Stimulated activated naive CD4-positive, alpha-beta T cell treated with Interleukin-2 at 50 U/mL for 16 hours (primary cell): ENCODE results near the gene CRADD.
A peak's percentile ranks its signal among the peaks of the same experiment; 100 is the strongest.
"Not testable (repeated sequence)": the region's sequence is repeated elsewhere in the genome, so short reads cannot be mapped to it uniquely, and the experiment has no call there.

Experiments
- DNase-seq: peaks from one replicate; lab custom pipeline; 2025; lab: John Stamatoyannopoulos, UW

The CRADD gene

DNA sequence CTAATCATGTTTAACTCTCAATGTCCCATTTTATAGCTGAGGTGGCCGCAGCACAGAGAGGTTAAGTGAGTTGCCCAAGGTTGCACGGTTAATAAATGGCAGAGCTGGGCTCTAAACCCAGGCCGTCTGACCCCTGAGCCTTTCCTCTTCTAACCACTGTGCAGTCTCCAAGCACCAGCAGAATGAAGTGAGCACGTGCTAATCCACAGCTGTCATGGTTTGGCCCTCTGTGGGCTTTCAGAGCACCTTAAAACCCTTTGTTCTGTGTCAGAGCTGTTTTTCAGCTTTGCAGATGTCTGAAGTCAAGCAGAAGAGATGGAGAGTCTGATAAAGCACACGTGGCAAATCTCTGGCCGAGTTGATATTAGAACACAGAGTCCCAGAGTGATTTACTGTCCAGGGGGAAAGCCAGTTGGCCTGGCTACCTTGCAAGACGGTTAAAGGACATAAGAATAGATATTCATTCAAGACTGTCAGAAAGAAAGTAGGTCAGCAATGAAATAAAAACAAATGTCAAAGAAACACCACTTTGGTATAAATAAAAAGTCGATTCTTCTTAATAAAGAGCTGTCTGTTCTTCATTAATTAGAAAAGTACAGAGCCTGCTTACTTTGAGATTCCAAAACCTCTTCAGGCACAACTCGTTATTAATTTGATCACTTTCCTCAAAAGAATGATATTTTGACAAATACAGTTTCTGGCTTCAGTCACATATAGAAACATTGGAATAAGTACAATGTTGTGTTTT lies 107.3 kb downstream of the CRADD start:
- DNase-seq = no peak

DNA sequence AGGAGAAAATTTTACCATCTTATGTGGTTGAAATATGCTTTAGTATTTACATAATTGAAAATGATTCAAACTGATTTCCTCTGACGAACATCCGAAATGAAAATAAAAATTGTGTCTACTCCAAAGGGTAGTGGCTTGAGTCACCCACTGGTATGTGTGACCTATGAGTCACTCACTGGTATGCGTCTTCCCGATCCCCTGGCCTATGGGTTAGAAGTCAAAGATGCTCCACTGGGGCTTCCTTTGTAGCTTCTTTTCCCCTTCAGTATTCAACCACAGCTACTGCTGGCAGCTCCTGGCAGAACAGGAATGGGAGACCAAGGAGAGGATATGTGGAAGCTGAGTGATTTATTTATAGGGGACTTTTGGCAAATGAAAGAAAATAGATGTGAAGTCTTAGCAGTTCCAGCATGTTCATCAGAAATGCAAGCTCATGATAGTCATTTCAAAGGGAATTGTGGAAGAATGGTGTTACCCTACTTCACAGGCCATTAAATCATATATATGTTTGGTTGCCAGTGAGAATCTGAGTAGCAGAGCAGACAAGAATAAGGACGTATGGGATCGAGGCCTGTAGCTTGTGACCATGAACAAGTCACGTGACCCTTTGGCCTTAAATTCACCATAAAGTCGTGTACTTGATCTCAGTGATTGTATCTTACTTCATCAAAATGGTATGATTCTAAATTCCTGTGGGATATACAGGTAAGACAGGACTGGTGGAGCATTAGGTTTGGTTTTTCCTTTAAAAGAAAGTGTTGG lies 108.3 kb downstream of the CRADD start:
- peak; percentile 53 for DNase-seq

DNA sequence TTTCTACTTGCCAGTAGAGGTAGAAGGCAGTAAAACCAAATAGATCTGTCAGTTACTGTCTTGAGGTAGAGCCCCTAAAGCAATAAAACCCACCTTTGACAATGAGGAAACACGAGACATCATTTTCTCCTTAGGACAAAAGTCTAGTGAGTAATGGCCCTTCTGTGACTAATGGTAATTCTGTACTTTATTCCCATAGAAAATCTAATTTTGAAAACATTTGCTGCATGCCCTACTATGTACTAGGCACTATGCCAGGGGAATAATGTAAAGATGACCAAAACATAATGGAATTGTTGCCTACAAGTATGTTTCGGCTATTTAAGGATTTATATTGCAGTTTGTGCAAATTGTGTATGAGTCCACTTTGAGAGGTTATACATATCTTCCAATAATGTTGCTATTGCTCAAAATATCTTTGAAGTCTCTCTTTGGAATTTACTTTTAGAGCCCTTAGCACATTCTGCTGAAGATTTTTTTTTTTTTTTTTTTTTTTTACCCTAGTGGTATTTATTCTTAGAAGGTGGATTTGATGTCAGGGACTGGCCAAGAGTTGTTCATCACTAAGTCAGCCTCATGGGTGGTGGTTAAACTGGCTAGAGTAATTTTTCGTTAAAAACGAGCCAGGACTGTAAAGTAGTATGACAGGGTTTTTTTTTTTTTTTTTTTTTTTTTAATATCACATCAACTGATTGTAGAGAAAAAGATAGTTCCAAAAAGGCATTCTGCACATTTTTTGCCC lies 109.7 kb downstream of the CRADD start:
- no peak for DNase-seq

DNA sequence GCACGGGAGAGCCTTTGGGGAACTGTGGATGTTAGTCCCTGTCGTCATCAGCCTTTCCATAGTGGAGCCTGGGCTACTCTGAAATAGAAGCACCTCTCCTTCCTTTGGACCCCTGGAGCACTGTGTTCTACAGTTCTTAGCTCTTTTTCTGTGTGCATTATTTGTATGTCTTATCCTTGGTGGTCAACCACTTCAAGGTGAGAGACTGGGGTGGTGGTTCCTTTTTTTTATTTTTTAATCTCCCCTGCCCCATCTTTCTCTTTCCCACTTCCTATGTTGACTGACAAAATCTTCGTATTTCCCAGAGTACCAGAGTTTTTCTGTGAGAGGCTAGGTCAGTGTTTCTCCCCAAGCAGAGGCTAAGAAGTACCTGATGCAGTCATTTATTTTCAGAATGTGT lies 111.7 kb downstream of the CRADD start:
- DNase-seq = no peak

DNA sequence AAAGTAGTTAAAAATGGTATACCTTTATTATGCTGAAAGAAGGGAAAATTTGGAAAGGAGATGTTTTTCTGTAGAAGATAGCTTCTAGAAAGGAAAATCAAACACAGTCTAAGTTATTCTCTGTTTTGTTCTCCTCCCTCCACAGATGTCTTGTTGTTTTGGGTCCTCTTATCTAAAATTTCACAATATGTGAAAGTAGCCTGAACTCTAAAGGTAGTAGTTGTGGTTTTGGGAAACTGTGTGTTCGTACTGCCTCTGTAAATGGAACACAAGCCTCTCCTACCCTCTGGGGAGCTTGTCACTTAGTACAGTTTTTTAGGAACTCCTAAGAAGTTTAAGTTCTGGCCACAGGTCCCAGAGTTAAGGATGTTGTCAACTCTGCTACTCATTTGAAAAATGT lies 112.6 kb downstream of the CRADD start:
- DNase-seq = no peak

DNA sequence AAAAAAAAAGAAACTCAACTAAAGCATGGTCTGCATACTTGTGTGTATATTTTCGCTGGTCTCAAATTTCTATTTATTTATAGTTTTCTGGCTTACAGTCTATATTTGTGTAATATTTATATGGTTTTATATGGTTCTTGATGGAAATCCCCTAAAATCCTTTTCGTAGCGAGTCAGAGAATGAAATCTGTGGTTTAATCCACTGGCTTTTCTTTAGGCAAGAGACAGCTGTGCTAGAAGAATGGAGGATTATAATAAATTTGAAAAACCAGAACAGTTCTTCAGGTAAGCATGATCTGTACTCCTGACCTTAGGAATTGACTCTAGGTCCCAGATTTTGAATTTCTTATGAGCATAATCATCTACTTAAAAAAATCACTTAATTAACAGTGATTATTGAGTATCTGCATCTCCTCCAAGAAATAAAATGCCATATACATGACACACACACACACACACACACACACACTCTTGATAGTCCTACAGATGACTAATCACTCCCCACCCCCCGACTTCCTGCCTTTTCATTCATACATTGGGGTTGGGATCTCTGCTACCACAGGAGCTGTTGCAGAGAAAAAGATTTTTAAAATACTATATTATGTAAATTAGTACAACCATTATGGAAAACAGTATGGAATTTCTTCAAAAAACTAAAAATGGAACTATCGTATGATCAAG lies 113.4 kb downstream of the CRADD start:
- peak; percentile 14 for DNase-seq

DNA sequence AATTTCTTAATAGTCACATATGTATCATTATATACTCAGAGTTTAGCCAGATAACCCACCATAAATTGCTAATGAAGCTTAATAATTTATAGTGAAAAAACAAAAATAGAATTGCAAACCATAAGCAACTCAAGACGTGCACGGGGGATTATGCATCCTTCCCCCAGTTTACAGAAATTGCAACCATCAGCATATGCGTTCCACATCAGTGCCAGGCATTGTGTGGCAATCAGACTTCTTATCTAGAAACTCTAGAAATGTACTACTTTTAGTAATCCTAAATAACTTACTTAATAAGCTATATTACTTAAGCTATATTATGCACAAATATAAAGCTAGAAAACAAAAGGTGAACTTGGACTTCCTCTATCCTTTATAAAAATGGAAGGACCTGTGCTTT lies 115.8 kb downstream of the CRADD start:
- DNase-seq = no peak

DNA sequence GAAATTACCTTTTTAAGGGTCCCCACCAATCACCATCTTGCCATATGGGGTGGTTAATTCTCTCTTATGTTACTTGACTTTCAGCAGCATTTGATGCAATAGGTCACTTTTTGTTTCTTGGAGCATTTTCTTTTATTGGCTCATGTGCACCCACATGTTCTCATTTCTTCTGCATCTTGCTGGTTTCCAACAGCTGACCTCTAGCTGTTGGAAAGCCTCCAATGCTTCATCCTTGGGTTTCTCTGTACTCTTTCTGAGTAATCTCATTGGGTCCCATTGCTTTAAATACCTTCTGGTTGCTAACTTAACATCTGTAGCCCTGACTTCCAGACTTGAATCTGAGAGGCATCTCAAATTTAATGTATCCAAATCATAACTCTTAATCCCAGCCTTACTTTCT lies 116.8 kb downstream of the CRADD start:
- no peak for DNase-seq

DNA sequence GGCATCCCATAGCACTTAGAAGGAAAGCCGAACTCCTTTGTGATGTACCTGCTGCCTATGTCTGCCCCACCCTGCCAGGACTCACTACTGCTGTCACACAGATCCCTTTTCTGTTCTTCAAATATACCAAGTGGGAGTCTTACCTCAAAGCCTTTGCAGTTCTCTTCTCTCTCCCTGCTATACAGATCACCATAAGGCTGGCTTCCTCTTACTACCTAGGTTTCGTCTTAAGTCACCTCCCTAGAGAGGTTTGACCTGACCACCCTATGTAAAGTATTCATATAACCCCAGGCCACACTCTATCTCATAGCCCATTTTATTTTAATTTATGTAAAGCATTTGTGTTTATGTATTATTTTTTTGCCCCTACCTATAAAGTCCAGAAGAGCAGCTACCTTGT lies 117.6 kb downstream of the CRADD start:
- no peak for DNase-seq

DNA sequence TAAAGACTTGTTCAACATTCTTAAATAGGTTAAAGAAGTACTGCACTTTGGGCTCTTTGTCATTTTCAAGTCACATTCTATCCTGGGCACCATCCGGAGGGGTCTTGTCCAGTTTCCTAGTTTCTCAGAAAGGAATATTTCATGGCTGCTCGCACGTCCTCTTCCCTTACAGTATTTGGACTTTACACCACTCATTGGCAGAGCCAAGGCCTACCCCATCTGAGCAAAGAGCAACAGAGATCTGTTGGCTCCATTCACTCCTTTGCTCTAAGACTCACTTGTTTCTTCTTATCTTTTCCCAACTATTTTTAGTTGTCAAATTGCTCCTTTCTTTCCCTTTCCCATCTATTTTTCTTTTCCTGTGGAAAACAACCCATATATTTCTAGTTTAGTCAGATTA lies 118.2 kb downstream of the CRADD start:
- DNase-seq = no peak

DNA sequence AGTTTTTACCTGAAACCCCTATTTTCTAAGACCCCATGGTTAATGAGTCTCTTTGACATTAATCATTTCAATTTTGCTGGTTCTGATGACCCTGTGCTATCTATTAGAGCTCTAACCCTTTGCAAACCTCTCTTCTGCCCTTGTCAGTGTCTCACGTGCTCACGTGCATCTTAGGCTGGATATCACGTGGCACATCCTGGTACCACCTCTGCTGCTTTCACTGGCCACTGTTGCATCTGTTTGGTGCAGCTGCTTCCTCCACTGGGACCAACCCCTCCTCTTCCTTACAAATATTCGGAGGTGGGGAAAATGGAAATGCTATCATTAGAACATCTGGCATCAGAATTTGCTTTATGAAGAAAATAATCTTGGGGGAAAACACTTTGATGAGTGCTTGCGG lies 119.6 kb downstream of the CRADD start:
- no peak for DNase-seq

DNA sequence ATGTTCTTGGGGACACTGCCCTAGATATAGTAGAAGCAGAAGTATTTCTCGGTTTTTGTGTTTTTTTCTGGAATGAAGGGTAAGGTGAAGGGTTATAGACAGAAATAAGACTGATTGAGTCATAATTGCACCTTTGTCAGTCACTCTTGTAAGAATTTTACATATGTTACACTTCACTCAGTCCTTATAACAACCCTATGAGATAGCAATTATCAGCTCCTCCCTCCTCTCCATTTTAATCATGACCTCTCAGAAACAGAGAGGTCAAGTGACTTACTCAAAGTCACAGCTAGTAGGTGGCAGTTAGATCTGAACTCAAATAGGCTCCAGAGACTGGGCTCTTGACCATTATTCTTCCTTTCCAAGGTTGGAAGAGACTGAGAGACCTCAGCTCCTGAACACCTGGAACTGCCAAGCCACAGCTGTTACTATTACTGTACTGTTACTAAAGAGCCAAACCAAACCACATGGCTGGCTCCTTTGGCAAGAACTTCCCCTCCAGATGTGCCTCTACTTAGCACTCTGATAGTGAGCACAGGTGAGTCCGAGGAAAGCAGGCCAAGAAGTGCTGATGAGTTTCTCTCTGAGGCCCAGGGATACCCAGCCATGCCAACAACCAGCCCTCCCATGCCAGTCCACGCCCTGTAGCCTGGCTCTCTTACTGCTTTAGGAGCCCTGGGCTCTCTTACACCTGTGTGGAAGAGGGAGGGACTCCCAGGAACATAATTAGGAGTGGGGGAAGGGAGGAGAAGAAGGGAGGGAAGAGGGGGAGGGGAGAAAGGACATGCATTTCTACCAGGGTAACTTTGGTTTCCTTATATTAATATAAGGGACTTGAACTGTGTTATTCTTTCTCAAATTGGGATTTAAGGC lies 121.3 kb downstream of the CRADD start:
- no peak for DNase-seq

DNA sequence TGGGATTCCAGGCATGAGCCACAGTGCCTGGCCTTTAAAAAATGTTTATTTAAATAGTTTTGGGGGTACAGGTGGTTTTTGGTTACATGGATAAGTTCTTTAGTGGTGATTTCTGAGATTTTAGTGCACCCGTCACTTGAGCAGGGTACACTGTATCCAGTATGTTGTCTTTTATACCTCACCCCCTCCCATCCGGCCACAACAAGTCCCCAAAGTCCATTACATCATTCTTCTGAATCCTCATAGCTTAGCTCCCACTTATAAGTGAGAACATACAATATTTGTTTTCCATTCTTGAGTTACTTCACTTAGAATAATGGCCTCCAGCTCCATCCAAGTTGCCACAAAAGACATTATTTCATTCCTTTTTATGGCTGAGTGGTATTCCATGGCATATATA lies 124.5 kb downstream of the CRADD start:
- DNase-seq = not testable (repeated sequence)

DNA sequence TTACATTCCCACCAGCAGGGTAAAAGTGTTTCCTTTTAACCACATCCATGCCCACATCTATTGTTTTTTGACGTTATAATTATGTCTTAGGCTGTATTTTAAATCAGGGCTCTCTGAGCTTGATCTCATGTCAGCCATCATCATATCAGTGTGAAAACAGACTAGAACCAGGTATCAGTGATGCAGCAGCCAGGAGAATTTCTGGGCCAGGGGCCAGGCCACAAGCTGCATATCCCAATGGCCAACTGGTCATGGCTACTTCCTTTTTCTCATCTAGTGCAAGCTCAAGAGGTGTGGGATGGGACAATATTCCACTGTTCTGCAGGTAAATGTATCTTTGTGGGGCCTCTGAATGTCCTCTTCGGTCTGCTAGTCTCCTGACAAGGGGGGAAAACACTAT lies 125.1 kb downstream of the CRADD start:
- DNase-seq = no peak

DNA sequence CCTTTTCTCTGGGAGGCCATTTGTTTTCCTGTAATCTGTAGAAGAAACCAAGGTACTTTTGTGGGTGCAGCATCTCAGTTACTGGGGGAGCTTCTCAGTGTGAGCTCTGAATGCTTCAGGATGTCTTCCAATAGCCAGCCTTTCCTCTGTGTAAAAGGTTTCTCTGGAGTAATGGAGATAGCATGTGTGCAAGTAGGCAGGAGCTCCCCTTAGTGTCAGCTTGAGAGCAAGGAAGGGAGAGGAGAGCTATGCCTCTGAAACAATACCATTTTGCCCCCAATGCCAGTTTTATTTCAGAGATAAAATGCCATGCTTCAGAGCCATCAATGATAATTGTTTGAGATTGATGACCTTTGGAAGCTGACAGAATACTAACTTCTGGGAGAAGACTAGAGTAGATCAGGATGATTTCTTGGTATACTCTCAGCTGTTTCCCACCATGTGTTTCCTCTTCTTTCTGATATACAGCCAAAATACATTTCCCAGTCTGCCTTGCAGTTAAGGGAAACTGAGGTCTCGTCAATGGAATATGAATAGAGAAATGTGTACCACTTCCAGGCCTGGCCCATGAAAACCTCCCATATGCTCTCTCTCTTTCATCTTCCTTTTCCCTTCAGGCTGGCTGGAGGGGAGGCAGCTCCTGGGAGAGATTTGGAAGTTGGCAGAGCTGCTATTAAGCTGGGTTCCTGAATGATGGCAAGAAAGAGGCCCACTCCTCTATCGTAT lies 125.7 kb downstream of the CRADD start:
- DNase-seq = no peak

DNA sequence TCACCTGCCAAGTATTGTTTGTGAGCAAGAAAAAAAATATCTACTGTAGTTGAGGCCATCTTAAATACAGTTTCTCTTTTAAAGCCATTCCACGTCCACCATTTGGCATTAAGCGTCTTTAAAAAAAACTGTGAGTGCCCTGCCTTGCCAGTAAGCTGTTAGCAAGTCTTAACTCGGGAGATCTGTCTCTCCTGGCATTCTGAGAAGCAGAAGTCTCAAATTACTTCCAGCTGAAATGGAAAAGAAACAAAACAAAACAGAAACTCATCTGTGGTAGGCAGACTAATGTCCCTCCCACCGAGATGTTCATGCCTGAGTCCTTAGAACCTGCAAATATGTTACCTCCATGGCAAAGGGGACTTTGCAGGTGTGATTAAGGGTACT lies 126.2 kb downstream of the CRADD start:
- no peak for DNase-seq

DNA sequence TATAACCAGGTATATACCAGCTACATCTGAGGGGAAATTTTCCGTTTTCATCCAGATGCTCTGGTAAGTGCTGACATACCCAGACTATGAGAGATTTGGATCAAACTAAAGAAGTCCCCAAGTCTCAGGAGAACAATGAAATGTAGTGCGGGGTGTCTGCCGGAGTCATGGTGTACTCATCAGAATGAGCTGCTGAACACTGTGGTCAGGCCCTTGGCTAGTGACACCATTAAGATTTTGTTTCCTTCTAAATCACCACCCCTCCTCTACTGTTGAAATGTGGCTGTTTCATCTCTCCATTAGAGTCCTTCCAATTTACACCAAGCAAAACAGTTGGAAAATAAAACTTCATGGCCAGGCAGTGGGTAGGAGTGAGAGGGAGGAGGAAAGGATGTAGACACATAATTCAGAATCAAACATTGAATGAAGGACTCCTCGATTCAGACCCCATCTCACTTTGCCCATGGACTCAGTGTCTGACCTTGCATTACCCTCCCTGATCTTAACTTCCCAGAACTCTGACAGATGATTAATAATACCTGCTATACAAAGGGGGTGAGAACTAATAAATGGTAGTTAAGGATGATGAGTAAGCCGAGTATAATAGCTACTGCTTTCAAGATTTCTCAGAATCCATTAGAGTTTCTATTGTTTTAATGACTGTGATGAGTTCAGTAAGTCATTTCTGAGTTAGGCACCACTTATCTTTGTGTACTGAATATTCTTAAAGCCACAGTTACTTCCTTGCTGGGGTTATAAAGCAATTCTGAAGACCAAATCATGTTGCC lies 127.4 kb downstream of the CRADD start:
- DNase-seq = no peak

DNA sequence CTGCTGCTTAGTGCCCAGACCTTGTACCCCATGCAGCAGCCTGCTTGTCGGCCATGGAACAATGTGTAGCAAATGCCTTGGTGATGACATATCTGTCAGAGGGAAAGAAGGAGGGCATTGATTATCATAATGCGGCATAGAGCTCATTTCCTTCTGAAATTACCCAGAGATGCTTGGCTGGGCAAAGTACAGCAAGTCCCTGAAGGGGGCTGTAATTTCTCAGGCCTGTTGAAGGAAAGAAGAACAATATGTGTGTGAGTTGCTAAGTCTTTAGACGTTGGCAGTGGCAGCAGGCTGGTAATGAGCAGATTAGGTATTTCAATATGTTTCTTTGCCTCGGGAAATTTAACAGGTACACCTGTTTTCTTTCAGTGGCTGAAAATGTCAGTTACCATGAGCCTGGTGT lies 128.6 kb downstream of the CRADD start:
- no peak for DNase-seq

DNA sequence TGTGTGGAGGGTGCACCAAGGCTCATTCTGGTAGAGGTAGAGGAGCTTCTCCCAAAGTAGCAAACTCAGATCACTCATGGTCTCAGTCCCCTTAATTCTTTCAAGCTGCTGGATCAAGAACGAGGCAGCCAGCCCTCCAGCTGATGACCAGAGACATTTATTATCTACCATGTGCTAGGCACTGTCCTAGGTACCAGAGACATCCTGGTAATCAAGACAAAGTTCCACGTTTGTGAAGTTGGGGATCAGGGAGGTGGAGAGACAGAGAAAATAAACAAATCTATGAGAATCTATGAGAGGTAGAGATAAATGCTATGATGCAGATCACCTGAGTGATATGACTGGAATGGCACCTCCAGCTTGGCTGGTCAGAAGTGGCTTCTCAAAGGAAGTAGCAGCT lies 130.2 kb downstream of the CRADD start:
- no peak for DNase-seq
